Cortex of kidney (tissue), 1 donor: ENCODE results near the gene MATN4.

Source experiments
- DNase-seq: peaks from one replicate; lab custom pipeline; 2025; lab: John Stamatoyannopoulos, UW

The MATN4 gene

GRCh38 chr20:45289942-45290676, 18.0 kb downstream of the MATN4 start:
- no peak for DNase-seq

GRCh38 chr20:45288860-45289259, 19.2 kb downstream of the MATN4 start:
- no peak for DNase-seq

- no peak for DNase-seq
Observed at GRCh38 chr20:45288376-45288775, 19.7 kb downstream of the MATN4 start.

- no peak for DNase-seq
Observed at GRCh38 chr20:45283551-45284057, 24.5 kb downstream of the MATN4 start.

- DNase-seq, result no peak
Observed at GRCh38 chr20:45282700-45283550, 25.2 kb downstream of the MATN4 start.

GRCh38 chr20:45279992-45280391, 28.1 kb downstream of the MATN4 start:
- no peak for DNase-seq

GRCh38 chr20:45275338-45275737, 32.8 kb downstream of the MATN4 start:
- DNase-seq, result no peak

- DNase-seq, result no peak
Observed at GRCh38 chr20:45269754-45270270, 38.3 kb downstream of the MATN4 start.

- DNase-seq, result no peak
Observed at GRCh38 chr20:45269056-45269455, 39.0 kb downstream of the MATN4 start.

- DNase-seq, result no peak
Observed at GRCh38 chr20:45268531-45268930, 39.6 kb downstream of the MATN4 start.

- DNase-seq, result no peak
Observed at GRCh38 chr20:45266977-45267376, 41.1 kb downstream of the MATN4 start.

- no peak for DNase-seq
Observed at GRCh38 chr20:45263556-45264266, 44.4 kb downstream of the MATN4 start.

- no peak for DNase-seq
Observed at GRCh38 chr20:45258664-45259063, 49.4 kb downstream of the MATN4 start.

GRCh38 chr20:45258259-45258658, 49.8 kb downstream of the MATN4 start:
- DNase-seq, result no peak

- no peak for DNase-seq
Observed at GRCh38 chr20:45257711-45258110, 50.4 kb downstream of the MATN4 start.

- DNase-seq, result no peak
Observed at GRCh38 chr20:45257161-45257560, 50.9 kb downstream of the MATN4 start.

GRCh38 chr20:45254383-45255262, 53.5 kb downstream of the MATN4 start, which contains the start of gene SLPI:
Gene SLPI (minus strand): TSS chr20:45254564. CDS start chr20:45254543, 21 bp downstream.
- no peak for DNase-seq

- DNase-seq, result no peak
Observed at GRCh38 chr20:45253261-45253660, 54.8 kb downstream of the MATN4 start.

- no peak for DNase-seq
Observed at GRCh38 chr20:45251884-45252560, 56.1 kb downstream of the MATN4 start.

- DNase-seq, result no peak
Observed at GRCh38 chr20:45248609-45249008, 59.5 kb downstream of the MATN4 start.
